ENCODE data around the gene APOF.
"Not testable (repeated sequence)": the region's sequence is repeated elsewhere in the genome, so short reads cannot be mapped to it uniquely, and the experiment has no call there.

Gene APOF, protein sequence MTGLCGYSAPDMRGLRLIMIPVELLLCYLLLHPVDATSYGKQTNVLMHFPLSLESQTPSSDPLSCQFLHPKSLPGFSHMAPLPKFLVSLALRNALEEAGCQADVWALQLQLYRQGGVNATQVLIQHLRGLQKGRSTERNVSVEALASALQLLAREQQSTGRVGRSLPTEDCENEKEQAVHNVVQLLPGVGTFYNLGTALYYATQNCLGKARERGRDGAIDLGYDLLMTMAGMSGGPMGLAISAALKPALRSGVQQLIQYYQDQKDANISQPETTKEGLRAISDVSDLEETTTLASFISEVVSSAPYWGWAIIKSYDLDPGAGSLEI

DNA sequence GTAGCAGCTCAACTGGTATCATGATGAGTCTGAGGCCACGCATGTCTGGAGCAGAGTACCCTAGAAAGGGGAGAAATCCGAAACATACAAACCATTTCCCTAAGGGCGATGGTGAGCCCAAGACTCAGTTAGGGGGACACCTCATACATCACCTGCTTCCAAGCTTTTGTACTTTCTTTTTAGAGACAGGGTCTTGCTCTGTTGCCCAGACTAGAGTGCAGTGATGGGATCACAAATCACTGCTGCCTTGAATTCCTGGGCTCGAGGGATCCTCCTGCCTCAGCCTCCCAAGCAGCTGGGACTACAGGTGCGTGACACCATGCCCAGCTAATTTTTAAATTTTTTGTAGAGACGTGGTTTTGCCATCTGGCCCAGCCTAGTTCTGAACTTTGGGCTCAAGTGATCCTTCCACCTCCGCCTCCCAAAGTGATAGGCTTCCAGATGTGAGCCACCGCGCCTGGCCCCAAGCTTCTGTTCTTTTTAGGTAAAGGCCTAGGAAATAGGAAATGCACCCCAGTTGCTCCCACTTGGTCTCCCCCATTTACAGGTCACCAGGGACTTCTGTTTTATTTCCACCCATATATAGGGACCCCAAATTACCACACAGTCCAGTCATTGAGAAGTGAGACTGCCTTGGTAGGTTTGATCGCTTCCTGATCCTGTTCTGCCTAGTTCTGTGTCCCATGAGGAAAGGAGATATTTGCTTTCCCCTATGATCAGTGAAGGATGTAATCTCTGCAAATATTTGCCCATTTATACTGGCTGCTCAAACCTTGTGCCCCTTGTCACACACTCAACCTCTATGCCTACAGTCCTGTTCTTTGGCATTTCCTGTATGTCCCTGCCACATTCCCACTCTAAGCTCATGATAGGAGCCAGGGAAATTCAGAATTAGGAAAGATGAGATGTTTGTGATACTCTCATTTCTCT lies at the start of gene APOF:
APOF (minus strand) TSS at position 728 of the 930 bp plus-strand sequence; CDS start at position 616, 112 bp downstream.
- no peak within 1 kb of the TSS for H3K4me3 ChIP-seq
- no peaks in the 10 kb centered on the region for H3K27me3 ChIP-seq
- no peaks in the 10 kb centered on the region for H3K9me3 ChIP-seq
- H3K36me3 ChIP-seq: no peaks in the 10 kb centered on the region
- DNase-seq: no peak
- H3K27ac ChIP-seq: no peak within 1 kb of the TSS
- intact Hi-C loops (cut with DNase I; ENCODE audit: low total_unique reads): no loop called here
- peaks cover 0 to 20% (median 11%) of the 10 kb centered on the region in 4 donors for H3K4me1 ChIP-seq
- TF ChIP-seq, protein P1, sequence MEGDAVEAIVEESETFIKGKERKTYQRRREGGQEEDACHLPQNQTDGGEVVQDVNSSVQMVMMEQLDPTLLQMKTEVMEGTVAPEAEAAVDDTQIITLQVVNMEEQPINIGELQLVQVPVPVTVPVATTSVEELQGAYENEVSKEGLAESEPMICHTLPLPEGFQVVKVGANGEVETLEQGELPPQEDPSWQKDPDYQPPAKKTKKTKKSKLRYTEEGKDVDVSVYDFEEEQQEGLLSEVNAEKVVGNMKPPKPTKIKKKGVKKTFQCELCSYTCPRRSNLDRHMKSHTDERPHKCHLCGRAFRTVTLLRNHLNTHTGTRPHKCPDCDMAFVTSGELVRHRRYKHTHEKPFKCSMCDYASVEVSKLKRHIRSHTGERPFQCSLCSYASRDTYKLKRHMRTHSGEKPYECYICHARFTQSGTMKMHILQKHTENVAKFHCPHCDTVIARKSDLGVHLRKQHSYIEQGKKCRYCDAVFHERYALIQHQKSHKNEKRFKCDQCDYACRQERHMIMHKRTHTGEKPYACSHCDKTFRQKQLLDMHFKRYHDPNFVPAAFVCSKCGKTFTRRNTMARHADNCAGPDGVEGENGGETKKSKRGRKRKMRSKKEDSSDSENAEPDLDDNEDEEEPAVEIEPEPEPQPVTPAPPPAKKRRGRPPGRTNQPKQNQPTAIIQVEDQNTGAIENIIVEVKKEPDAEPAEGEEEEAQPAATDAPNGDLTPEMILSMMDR (IDR thresholded peaks at IDR 0.05): no peak

DNA sequence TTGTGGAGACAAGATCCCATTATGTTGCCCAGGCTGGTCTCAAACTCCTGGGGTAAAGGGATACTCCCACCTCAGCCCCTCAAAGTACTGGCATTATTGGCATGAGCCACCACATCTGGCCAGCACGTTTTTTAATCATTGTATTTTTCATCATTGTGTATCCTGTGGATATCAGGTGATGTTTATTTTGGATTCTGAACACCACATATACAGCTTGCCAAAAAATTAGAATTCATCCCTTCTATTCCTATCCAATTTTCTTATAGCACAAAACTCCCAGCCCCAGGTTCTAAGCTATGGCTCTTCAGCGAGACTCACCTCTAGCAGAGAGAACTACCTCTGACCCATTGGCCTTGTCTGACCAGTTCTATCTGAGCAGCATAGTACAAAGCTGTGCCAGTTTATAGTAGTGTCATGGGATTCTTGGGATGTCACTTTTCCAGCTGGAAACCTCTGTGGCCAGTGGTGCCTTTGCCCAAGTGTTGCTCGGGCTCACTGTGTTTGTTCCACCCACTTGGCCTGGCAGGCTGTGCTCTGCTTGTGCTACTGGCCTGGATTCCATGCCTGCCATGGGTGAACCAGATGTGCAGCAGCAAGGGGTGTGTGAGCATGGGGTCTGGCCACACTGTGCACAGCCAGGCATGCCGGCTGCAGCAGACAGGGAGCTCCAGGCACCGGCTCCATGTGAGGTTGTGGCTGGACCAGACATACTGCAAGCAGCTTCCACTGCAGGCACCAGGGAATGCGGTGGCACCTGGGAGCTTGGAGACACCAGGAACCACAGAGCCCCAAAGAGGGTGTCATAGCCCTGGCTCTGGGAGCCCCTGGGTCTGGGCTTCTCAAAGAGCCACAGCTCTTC lies 49.4 kb upstream of the APOF start:
- no peak overlapping the region for H3K27ac ChIP-seq
- intact Hi-C loops (cut with DNase I; ENCODE audit: low total_unique reads): no loop called here
- no peak overlapping the region for H3K4me3 ChIP-seq
- no peak for DNase-seq
- no peaks in the 10 kb centered on the region for H3K36me3 ChIP-seq
- no peaks in the 10 kb centered on the region for H3K27me3 ChIP-seq
- no peaks in the 10 kb centered on the region for H3K4me1 ChIP-seq
- H3K9me3 ChIP-seq: no peaks in the 10 kb centered on the region
- TF ChIP-seq, protein P1 (IDR thresholded peaks at IDR 0.05): no peak

DNA sequence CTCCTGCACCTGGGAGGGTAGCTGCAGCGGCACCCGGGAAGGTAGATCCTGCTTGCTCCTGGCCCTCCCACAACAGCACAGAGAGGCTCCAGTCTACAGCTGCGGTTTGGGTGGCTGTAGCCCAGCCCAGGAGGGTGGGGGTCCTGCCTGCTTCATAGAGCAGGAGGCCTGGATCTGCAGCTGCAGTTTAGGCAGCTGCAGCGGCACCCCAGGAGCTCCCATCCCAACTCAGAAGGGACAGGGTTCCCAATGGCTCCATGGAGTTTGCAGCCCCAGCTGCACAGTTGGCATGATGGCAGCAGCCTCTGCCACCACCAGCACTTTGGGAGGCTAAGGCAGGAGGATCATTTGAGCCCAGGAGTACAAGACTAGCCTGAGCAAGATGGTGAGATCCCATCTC lies 48.1 kb upstream of the APOF start:
- H3K27me3 ChIP-seq: no peaks in the 10 kb centered on the region
- H3K4me3 ChIP-seq: no peak overlapping the region
- intact Hi-C loops (cut with DNase I; ENCODE audit: low total_unique reads): no loop called here
- H3K4me1 ChIP-seq: no peaks in the 10 kb centered on the region
- H3K36me3 ChIP-seq: no peaks in the 10 kb centered on the region
- H3K9me3 ChIP-seq: no peaks in the 10 kb centered on the region
- H3K27ac ChIP-seq: no peak overlapping the region
- DNase-seq: no peak
- TF ChIP-seq, protein P1 (IDR thresholded peaks at IDR 0.05): no peak

DNA sequence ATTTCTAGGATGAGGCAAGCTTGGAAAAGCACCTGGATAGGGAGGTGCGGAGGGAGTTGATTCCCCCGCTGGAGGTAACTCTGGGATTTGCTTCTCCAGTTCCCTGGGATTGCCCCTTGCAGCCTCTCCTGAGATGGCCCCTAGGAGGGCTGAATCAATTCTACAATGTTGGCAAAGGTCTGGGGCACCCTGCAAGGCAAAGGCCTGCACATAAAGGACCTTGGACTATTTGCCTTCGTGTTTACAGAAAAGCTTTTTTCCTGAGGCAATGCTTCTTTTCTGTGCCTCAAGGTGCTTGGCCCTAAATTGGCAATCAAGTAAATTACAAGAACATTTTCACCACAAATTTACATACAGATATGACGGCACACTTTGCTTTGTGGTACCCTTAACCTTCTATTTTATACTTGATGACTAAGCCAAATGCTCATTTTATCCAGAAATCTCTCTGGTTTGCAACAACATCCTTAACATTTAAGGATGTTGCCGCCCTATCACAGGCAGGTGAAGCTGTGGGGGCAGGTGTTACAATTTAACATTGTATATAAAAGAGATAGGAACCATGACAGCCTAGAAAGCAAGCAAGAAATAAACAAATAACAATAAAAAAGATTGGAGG lies 46.3 kb upstream of the APOF start:
- TF ChIP-seq, protein P1 (IDR thresholded peaks at IDR 0.05): no peak
- intact Hi-C loops (cut with DNase I; ENCODE audit: low total_unique reads): no loop called here
- no peak overlapping the region for H3K4me3 ChIP-seq
- H3K27ac ChIP-seq: no peak overlapping the region
- DNase-seq: no peak
- no peaks in the 10 kb centered on the region for H3K27me3 ChIP-seq
- no peaks in the 10 kb centered on the region for H3K4me1 ChIP-seq
- H3K9me3 ChIP-seq: no peaks in the 10 kb centered on the region
- no peaks in the 10 kb centered on the region for H3K36me3 ChIP-seq

DNA sequence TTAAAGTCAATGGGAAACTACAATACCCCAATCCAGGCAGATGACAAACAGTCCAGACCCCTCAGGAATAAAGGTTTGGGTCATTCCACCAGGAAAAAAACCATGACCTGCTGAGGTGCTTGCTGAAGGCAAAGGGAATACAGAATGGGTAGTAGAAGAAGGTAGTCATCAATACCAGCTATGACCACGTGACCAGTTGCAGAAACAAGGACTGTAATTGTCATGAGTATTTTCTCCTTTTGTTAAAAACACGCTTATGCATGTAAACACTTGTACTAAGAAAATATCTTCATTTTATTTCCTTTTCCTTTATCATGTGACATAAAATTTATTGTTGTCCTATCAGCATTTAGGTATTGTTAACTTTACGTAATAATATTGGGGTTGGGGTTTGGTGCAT lies 41.6 kb upstream of the APOF start:
- H3K27ac ChIP-seq; H3K27me3 ChIP-seq; H3K4me1 ChIP-seq; DNase-seq; intact Hi-C loops (cut with DNase I; ENCODE audit: low total_unique reads); H3K9me3 ChIP-seq; H3K36me3 ChIP-seq; H3K4me3 ChIP-seq: not testable (repeated sequence)

DNA sequence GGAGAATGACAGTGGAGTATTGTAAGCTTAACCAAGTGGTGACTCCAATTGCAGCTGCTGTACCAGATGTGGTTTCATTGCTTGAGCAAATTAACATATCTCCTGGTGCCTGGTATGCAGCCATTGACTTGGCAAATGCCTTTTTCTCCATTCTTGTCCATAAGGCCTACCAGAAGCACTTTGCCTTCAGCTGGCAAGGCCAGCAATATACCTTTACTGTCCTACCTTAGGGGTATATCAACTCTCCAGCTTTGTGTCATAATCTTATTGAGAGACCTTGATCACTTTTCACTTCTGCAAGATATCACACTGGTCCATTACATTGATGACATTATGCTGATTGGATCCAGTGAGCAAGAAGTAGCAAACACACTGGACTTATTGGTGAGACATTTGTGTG lies 39.0 kb upstream of the APOF start:
- H3K4me1 ChIP-seq; H3K27ac ChIP-seq; H3K36me3 ChIP-seq; H3K27me3 ChIP-seq; DNase-seq; H3K4me3 ChIP-seq; intact Hi-C loops (cut with DNase I; ENCODE audit: low total_unique reads): not testable (repeated sequence)
- peaks cover 0 to 12% (median 5%) of the 10 kb centered on the region in 3 donors for H3K9me3 ChIP-seq

DNA sequence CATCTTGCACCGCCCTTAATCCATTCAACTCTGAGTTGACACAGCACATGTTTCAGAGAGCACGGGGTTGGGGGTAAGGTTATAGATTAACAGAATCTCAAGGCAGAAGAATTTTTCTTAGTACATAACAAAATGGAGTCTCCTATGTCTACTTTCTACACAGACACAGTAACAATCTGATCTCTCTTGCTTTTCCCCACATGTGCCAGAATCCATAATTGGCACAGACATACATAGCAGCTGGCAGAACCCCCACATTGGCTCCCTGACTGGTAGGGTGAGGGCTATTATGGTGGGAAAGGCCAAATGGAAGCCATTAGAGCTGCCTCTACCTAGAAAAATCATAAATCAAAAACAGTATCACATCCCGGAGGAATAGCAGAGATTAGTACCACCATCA lies 38.5 kb upstream of the APOF start:
- H3K4me1 ChIP-seq; DNase-seq; H3K36me3 ChIP-seq; intact Hi-C loops (cut with DNase I; ENCODE audit: low total_unique reads); H3K4me3 ChIP-seq; H3K27ac ChIP-seq; H3K27me3 ChIP-seq: not testable (repeated sequence)
- H3K9me3 ChIP-seq: peaks cover 0 to 12% (median 5%) of the 10 kb centered on the region in 3 donors

DNA sequence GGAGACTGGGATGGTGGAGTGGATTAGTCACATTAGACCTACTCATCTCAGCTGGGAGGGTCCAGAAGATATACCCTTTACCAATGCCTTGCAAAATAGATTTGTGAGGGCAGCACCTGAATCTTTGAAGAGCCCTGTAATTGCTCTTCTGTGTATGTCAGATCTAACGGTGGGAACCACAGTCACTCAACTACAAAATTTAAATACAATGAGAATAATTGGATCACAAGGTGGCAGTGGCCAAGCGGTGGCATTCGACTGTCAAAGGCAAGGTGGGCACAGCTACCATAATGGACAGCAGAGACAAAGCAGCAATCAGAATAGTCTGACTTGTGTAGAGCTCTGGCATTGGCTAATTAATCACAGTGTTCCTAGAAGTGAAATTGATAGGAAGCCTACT lies 36.8 kb upstream of the APOF start:
- H3K27me3 ChIP-seq; H3K27ac ChIP-seq; H3K4me1 ChIP-seq; intact Hi-C loops (cut with DNase I; ENCODE audit: low total_unique reads); H3K4me3 ChIP-seq; DNase-seq; H3K36me3 ChIP-seq: not testable (repeated sequence)
- H3K9me3 ChIP-seq: peaks cover 0 to 12% (median 5%) of the 10 kb centered on the region in 3 donors

Measured in tibial artery (tissue), 4 donors.